Activated CD4-positive, alpha-beta T cell treated with anti-CD3 and anti-CD28 coated beads for 36 hours (primary cell): Measurements from ENCODE around the gene HAUS2. TPM values are rescaled to one million over a fixed set of nuclear protein-coding genes. Genes with fewer than 3 reads are reported as not detected.

Source experiments
- ATAC-seq: fragments of 200-7000 bp; cut with Tn5 transposase; one replicate; pipeline ENCODE4 v1.10.0; 2021; ENCODE audit warnings: mild to moderate bottlenecking, moderate library complexity
- CTCF ChIA-PET: fragments of 350-600 bp; sonication (Branson Sonifier 250); formaldehyde crosslinking; loops from one replicate; lab custom pipeline; 2021; ENCODE audit warnings: antibody characterized with exemption; lab: Charles Lee
- POLR2A ChIA-PET: fragments of 350-600 bp; sonication (Branson Sonifier 250); formaldehyde crosslinking; loops from one replicate; lab custom pipeline; 2021; ENCODE audit warnings: antibody characterized with exemption, inconsistent platforms; lab: Charles Lee
- DNase-seq: peaks from one replicate; pipeline ENCODE4 v3.0.0-alpha.2; 2020
- H3K27ac Mint-ChIP-seq: one replicate; pipeline ENCODE4 v1.8.0; 2021; ENCODE audit warnings: mixed read lengths
- H3K27me3 Mint-ChIP-seq: one replicate; pipeline ENCODE4 v1.8.0; 2021; ENCODE audit warnings: mixed read lengths
- H3K36me3 Mint-ChIP-seq: one replicate; pipeline ENCODE4 v1.8.0; 2021; ENCODE audit warnings: low read depth, mixed read lengths
- H3K4me1 Mint-ChIP-seq: one replicate; pipeline ENCODE4 v1.8.0; 2021; ENCODE audit warnings: mixed read lengths
- H3K4me3 Mint-ChIP-seq: one replicate; pipeline ENCODE4 v1.8.0; 2021; ENCODE audit warnings: mild to moderate bottlenecking, moderate library complexity, mixed read lengths
- H3K9me3 Mint-ChIP-seq: one replicate; pipeline ENCODE4 v1.8.0; 2021; ENCODE audit warnings: low read depth, mixed read lengths
- intact Hi-C, 2 experiments: fragments of 100-400 bp; cut with DNase I in 1 of 2; cut with micrococcal nuclease in 1 of 2; formaldehyde crosslinking; loops; one replicate each; pipeline versions ENCODE4 v1.14.2 to v1.15.1; 2022 to 2024; cut with DNase I, micrococcal nuclease
- total RNA-seq, 2 experiments: library from RNA; stranded (reverse); gene quantifications; one replicate each; pipeline ENCODE4 v1.2.3, GENCODE V29; 2021

The HAUS2 gene
- total RNA-seq, 2 experiments from 2014 or later: 46.1 to 55.1 TPM

DNA sequence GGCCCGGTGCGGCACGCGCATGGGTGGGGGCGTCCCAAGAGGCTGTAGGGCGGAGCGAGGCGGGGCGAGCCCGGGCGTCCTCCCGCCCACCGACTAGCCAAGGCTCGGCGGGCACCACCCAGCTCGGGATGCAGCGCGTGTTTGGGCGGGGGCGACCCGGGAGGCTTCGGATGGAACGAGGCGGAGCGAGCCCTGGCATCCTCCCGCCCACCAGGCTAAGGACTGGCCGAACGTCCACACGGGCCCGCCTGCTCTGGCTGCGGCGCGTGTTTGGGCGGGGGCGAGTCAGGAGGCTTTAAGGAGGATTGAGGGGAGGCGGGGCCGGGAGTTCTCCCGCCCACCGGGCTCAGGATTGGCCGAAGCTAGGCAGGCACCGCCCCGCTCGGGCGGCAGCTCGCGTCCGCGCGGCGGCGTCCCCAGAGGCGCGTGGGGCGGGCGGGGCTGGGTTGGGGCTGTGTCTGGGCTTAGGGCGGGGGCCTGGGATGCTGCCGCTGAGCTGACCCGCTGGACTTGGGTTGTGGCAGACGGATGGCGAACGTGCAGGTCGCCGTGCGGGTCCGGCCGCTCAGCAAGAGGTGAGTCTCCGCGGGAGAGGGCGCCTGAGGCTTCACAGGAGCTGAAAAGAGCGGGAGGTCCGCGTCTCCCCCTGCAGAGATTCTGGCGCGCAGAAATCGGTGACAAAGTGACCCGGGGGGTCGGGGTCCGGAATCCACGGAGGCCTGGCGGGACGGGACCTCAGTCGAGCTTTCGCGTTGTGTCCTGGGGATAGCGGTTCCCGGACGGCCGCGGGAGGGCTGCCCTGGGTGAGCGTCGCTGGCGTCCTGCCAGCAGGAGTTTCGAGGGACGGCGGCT, 26.8 kb downstream of the HAUS2 start, which contains the start of gene STARD9:
STARD9 (plus strand) TSS at position 419 of the 852 bp plus-strand sequence; CDS start at position 529, 110 bp downstream.
- Mint-ChIP-seq H3K4me1 (peaks cover 18% of the 10 kb centered on the region), H3K36me3 (no peaks in the 10 kb centered on the region), H3K27me3 (peaks cover 21% of the 10 kb centered on the region), H3K4me3 (peak within 1 kb of the TSS; percentile 86), H3K9me3 (no peaks in the 10 kb centered on the region), H3K27ac (peak within 1 kb of the TSS; percentile 76)
- ATAC-seq: peak; percentile 92
- POLR2A ChIA-PET: interaction anchor here (0.6 to 1.5 kb wide), 8 partner anchors 46 to 1853 kb away, joined by 3 to 6 read pairs (median 3); partner anchors contain the start of gene ZNF106
- peak; percentile 97 for DNase-seq
- CTCF ChIA-PET: interaction anchor here (0.9 kb wide), 1 partner anchor 13 kb away, joined by 3 read pairs; no protein-coding TSS in a partner anchor
- intact Hi-C loops: loop anchor here (1.0 to 10.0 kb wide), 19 partner anchors 27 to 1458 kb away; partner anchors contain the start of genes CDAN1 (in 2 of the 2), GANC (in 2 of the 2), HAUS2 (in 2 of the 2) and LRRC57 (in 2 of the 2)

DNA sequence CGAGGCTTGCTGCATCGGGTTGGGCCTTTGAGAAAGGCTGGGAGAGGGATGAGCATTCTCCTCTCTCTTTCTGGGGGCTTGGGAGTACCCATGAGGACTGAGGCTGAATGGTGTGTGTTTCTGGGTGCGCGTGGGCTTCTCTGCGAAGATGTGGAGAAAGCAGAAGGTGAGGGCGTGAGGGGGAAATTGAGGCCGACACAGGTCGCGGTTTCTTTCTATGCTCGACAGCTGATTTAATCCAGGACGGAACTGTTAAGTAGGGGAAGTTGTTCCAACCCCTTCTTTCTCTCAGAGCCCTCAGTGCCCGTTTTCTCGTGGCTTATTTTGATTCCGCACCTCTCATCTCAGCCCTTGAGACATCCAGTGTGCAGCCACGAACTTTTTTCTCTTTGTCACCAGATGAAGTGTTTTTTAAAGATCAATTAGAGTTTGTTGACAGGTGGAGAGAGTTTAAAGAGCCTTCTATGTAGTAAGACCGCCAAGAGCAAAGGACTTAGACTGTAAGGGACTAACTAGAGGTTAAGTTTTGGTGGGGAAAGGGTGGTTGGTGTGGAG, 27.5 kb downstream of the HAUS2 start:
- Mint-ChIP-seq H3K36me3 (no peaks in the 10 kb centered on the region), H3K4me3 (peak overlapping the region; percentile 86), H3K27ac (peak overlapping the region; percentile 76), H3K27me3 (peaks cover 21% of the 10 kb centered on the region), H3K4me1 (peaks cover 23% of the 10 kb centered on the region), H3K9me3 (no peaks in the 10 kb centered on the region)
- intact Hi-C loops: loop anchor here (5.0 to 10.0 kb wide), 5 partner anchors 161 to 1459 kb away; partner anchors contain the start of genes CDAN1 (in 1 of the 2), CHP1 (in 1 of the 2), EXD1 (in 1 of the 2) and INO80 (in 1 of the 2)
- no peak for DNase-seq
- ChIA-PET POLR2A (interaction anchor here (0.6 to 1.5 kb wide), 5 partner anchors 85 to 1291 kb away, joined by 3 to 6 read pairs (median 4); partner anchors contain the start of gene ZNF106), CTCF (no interaction called here)
- ATAC-seq: no peak

DNA sequence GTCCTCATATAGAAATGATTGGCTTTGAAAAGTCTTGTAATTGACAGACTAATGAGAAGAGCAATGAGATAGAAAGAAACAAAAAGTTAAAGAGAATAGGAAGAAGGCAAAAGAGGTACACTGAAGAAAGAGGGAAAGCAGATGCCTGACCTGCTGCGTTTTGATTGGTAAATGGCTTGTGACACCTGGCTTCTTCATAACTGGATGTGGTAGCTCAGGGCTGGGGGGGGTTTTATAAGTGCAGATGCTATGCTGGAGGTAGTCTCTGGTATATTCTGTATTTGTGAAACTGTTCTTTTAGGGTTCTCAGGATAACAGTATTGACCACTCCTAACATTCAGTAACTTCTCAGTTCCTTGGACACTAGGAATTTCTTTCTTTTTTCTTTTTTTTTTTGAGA, 28.1 kb downstream of the HAUS2 start:
- Mint-ChIP-seq H3K4me1 (peaks cover 29% of the 10 kb centered on the region), H3K4me3 (peak overlapping the region; percentile 86), H3K9me3 (no peaks in the 10 kb centered on the region), H3K27me3 (peaks cover 21% of the 10 kb centered on the region), H3K36me3 (no peaks in the 10 kb centered on the region), H3K27ac (no peak overlapping the region)
- DNase-seq (peak; percentile 12), ATAC-seq (no peak)
- intact Hi-C loops: loop anchor here (5.0 to 10.0 kb wide), 5 partner anchors 161 to 1459 kb away; partner anchors contain the start of genes CDAN1 (in 1 of the 2), CHP1 (in 1 of the 2), EXD1 (in 1 of the 2) and INO80 (in 1 of the 2)
- ChIA-PET CTCF (no interaction called here), POLR2A (no interaction called here)

DNA sequence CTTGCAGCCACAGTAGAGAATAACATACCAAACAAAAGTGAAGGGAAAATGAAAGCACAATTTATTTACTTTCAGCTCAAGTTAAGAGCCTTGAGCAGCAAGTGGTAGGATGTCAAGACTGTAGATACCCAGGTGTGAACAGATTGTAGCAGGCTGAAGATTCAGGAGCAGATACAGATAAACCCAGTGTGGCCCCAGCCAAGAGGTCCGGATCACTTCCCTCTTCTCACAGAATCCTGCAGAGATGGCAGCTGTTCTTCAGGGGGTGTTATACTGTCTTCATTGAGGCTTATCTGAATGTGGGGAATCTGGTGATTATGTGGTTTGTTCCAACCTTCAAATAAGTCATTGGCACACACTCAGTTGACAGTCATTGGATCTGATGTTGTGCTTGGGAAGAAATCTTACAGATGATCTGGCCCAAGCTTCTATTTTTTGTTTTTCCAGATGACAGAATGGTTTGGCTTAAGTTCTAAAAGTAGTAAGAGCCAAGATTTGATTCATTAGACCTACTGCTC, 28.9 kb downstream of the HAUS2 start:
- intact Hi-C loops: loop anchor here (5.0 to 10.0 kb wide), 5 partner anchors 160 to 1460 kb away; partner anchors contain the start of genes CDAN1 (in 1 of the 2), CHP1 (in 1 of the 2), EXD1 (in 1 of the 2) and INO80 (in 1 of the 2)
- Mint-ChIP-seq H3K27ac (no peak overlapping the region), H3K4me1 (peaks cover 33% of the 10 kb centered on the region), H3K9me3 (no peaks in the 10 kb centered on the region), H3K4me3 (no peak overlapping the region), H3K27me3 (peaks cover 21% of the 10 kb centered on the region), H3K36me3 (no peaks in the 10 kb centered on the region)
- ChIA-PET CTCF (interaction anchor here (0.6 kb wide), 1 partner anchor 518 kb away, joined by 3 read pairs; no protein-coding TSS in a partner anchor), POLR2A (no interaction called here)
- ATAC-seq (no peak), DNase-seq (no peak)

DNA sequence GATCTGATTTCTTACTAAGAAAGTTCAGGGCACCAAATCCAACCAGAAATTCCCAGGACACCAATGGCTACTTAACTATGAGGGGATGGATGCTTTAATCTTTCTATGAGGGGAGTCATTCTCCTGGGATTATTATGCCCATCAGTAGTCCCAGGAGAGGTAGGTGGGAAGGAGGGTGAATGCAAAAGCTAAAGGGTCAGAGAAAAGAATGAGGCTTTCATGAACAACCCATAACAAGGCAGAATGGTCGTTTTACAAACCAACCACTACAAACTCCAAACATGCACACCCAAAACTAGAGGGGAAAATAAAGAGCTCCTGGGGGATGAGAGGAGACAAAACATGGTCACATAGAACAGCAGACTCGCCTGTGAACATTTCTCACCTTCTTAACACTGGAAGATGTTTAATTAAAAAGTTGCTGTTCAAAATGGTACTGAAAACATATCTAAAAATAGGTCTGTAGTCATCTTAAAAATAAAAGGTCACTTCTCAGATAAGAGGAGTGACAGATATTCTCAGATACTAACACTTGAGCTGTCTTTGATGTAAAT, 30.4 kb downstream of the HAUS2 start:
- Mint-ChIP-seq H3K9me3 (no peaks in the 10 kb centered on the region), H3K27me3 (peaks cover 21% of the 10 kb centered on the region), H3K4me1 (peaks cover 33% of the 10 kb centered on the region), H3K27ac (no peak overlapping the region), H3K36me3 (no peaks in the 10 kb centered on the region), H3K4me3 (no peak overlapping the region)
- CTCF ChIA-PET: no interaction called here
- no peak for ATAC-seq
- DNase-seq: no peak
- intact Hi-C loops: loop anchor here (5.0 to 10.0 kb wide), 5 partner anchors 158 to 1462 kb away; partner anchors contain the start of genes CDAN1 (in 1 of the 2), CHP1 (in 1 of the 2), EXD1 (in 1 of the 2) and INO80 (in 1 of the 2)
- POLR2A ChIA-PET: no interaction called here

DNA sequence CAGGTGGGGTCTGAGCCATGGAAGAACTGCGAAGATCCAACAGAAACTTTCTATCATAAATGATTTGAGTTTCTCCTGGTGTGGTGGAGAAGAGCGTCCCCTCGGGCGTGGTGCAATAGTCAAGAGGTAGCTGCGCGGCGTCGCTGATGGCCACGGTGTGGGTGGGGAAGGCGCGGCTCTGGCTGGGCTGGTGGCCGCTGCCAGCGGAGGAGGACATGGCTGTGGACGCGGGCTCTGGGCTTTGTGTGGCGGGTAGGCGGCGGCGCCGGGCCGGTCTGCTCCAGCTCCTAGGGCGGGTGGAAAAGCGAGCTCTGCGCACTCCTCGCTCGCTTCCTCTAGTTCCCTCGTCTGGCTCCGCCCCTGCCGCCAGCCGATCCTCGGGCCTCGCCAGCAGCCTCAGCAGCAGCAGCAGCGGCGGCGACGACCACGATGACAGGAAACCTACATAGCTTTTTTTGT, 32.7 kb downstream of the HAUS2 start:
- ChIA-PET POLR2A (interaction anchor here (1.0 kb wide), 1 partner anchor 16 kb away, joined by 4 read pairs; no protein-coding TSS in a partner anchor), CTCF (interaction anchor here (0.7 to 1.9 kb wide), 3 partner anchors 23 to 1829 kb away, joined by 3 to 5 read pairs (median 3); no protein-coding TSS in a partner anchor)
- ATAC-seq: peak; percentile 99
- peak; percentile 90 for DNase-seq
- Mint-ChIP-seq H3K4me3 (peak overlapping the region; percentile 72), H3K9me3 (no peaks in the 10 kb centered on the region), H3K27me3 (peaks cover 20% of the 10 kb centered on the region), H3K36me3 (no peaks in the 10 kb centered on the region), H3K4me1 (peaks cover 24% of the 10 kb centered on the region), H3K27ac (peak overlapping the region; percentile 72)
- intact Hi-C loops: no loop called here

DNA sequence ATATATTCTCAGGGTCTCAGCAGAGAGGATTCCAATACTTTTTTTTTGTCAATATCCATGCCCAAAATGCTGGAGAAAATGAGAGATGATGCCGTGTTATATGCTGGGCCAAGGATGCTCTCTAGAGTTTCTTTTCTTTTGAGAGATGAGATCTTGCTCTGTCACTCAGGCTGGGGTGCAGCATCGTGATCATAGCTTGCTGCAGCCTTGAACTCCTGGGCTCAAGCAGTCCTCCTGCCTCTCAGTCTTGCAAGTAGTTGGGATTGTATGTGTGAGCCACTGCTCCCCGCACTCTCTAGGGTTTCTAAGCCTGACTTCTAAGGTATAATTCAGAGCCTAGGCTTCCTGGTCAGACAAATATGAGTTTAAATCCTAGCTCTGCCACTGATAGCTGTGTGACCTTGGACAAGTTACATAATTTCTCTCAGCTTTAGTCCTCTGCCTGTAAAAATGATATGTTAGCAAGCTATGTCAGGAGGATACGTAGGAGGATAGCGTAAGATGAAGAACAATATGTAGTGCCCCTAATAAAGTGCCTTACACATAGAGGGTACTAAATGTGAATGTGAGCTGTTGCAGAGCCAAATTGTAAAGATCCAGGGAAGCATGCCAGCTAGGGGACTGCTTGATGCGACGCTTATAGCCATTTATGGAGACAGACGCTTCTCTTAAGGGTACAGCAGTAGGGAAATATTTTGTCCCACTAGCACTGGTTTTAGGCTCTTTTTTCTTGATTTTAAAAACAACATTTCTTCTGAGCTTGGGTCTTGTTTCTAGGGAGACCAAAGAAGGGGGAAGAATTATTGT, 34.1 kb downstream of the HAUS2 start:
- ChIA-PET POLR2A (interaction anchor here (0.6 kb wide), 1 partner anchor 90 kb away, joined by 4 read pairs; no protein-coding TSS in a partner anchor), CTCF (interaction anchor here (0.6 to 1.9 kb wide), 2 partner anchors 24 to 321 kb away, joined by 4 to 5 read pairs; no protein-coding TSS in a partner anchor)

DNA sequence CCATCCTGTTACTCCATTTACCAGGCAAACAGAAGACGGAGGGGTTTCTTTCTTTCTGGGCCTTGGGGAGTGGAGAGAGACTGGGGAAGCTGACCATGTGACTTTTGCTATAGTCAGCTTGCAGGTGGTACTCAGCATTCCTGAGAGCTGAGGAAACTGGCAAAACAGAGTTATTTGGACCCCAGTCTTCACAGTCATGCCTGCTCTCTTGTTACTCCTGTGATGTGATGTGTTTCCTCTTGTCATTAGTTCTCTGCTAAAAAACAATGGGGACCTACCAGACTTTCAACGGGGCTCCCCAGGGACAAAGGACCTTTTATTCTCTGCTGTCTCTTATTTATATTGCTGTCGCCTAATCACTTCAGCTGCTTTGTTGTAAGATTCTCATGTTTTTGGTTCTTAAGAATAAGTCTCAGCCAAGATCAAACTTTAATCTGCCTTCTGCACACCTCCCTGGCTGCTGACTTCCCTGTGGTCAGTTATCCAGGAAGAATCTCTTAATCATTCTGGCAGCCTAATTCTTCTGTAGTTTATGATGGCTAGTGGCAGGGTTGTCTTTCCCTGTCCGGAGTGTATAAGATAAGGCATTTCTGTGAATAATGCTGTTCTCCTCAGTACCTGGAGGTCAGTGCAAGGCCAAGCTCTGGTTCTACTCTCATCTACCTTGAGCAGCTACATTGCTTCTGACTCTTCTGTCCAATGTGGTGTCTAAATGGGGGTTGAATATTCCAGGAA, 35.6 kb downstream of the HAUS2 start:
- Mint-ChIP-seq H3K4me3 (no peak overlapping the region), H3K27ac (no peak overlapping the region), H3K27me3 (peaks cover 7% of the 10 kb centered on the region), H3K4me1 (peaks cover 18% of the 10 kb centered on the region), H3K9me3 (no peaks in the 10 kb centered on the region), H3K36me3 (peaks cover 2% of the 10 kb centered on the region)
- ATAC-seq: no peak
- no peak for DNase-seq
- POLR2A ChIA-PET: interaction anchor here (0.6 kb wide), 2 partner anchors 24 to 41 kb away, joined by 4 to 5 read pairs; no protein-coding TSS in a partner anchor
- intact Hi-C loops: no loop called here
- CTCF ChIA-PET: interaction anchor here (1.2 kb wide), 1 partner anchor 9 kb away, joined by 3 read pairs; no protein-coding TSS in a partner anchor

More for the DNA sequence above, 34.1 kb downstream of the HAUS2 start:
- H3K9me3 Mint-ChIP-seq: no peaks in the 10 kb centered on the region
- DNase-seq: no peak
- no peak overlapping the region for H3K27ac Mint-ChIP-seq
- intact Hi-C loops: no loop called here
- peaks cover 18% of the 10 kb centered on the region for H3K4me1 Mint-ChIP-seq
- H3K27me3 Mint-ChIP-seq: peaks cover 12% of the 10 kb centered on the region
- no peak overlapping the region for H3K4me3 Mint-ChIP-seq
- H3K36me3 Mint-ChIP-seq: no peaks in the 10 kb centered on the region
- no peak for ATAC-seq

DNA sequence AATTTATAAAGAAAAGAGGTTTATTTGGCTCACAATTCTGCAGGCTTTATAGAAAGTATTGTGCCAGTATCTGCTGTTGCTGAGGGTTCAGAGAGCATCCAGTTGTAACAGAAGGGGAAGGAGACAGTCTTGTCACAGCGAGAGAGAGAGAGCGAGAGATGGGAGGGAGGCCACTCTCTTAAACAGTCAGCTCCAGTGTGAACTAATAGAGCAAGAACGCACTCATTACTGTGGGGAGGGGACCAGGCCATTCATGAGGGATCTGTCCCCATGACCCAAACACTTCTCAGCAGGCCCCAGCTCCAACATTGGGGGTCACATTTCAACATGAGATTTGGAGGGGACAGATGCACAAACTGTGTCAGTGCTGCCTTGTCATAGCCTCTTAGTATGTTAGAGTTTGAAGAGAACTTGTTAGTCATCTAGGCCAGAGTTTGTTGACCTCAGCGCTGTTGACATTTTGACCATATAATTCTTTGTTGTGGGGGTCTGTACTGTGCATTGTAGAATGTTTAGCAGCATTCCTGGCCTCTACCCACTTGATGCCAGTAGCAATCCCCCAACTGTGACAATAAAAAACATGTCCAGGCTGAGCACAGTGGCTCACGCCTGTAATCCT, 42.1 kb downstream of the HAUS2 start:
- H3K27ac Mint-ChIP-seq: no peak overlapping the region
- no peaks in the 10 kb centered on the region for H3K4me1 Mint-ChIP-seq
- no peak for ATAC-seq
- H3K9me3 Mint-ChIP-seq: no peaks in the 10 kb centered on the region
- intact Hi-C loops: no loop called here
- CTCF ChIA-PET: interaction anchor here (0.7 to 1.5 kb wide), 2 partner anchors 17 to 21 kb away, joined by 3 to 6 read pairs; no protein-coding TSS in a partner anchor
- no peak overlapping the region for H3K4me3 Mint-ChIP-seq
- POLR2A ChIA-PET: no interaction called here
- no peak for DNase-seq
- H3K36me3 Mint-ChIP-seq: peaks cover 2% of the 10 kb centered on the region
- H3K27me3 Mint-ChIP-seq: no peaks in the 10 kb centered on the region
